ENCODE results near the gene IL2RA.
A peak's percentile ranks its signal among the peaks of the same experiment; 100 is the strongest.

The IL2RA gene

DNA sequence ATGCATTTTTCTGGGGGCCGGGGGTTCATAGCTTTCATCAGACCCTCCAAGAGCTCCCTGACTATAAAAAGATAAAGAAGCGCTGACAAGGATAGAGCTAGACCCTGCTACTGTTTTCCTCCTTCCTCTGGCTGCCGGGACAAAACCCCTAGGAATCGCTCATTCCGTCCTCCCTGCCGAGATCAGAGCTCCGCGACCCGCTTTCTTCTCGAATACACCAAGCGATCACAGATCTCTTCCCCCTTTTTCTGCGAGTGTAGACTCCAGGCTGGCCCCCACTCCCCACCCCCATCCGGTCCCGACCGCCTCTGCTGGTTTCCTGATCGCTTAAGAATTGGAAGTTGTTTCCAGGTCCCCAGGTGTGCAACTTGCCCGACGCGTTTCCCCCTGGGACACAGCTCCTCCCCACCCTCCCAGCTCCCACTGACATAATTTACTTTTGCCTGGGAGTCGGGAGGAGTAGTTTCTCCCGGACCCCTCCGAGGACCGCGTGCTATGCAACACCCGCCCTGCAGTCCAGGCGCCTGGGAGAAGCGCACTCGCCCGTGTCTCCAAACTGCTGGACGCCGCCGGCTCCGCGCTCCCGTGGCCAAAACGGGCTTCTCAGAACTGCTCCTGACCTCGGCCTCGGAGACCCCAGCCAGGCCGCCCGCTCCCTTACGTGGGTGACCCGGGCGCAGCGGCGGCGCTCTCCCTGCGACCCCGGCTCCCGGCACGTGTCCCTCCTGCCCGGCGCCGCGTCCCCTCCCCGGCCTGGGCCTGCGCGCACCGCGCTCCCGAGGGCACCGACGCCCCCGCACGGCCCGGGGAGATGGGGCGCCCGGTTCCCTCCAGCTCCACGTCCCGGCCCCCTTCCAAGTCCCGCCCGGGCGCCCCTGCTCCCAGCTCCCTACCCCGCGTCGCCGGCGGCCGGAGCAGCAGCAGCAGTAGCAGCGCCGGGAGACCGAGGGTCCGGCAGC, 85.4 kb downstream of the IL2RA start:
- Histone ChIP-seq H3K9me3 (ENCODE audit: insufficient read depth, low read length) (no peaks in the 10 kb centered on the region), H3K4me2 (ENCODE audit: low read depth, low read length, poor library complexity, severe bottlenecking) (peak overlapping the region; percentile 69), H3K27me3 (ENCODE audit: low read length) (no peaks in the 10 kb centered on the region), H4K20me1 (ENCODE audit: low read depth, low read length) (no peaks in the 10 kb centered on the region), H3K9me2 (replicated peaks; ENCODE audit: insufficient read depth, low read length) (no peaks in the 10 kb centered on the region), H3K9ac (ENCODE audit: low read length) (peak overlapping the region; percentile 60), H3K36me3 (ENCODE audit: low read length) (no peaks in the 10 kb centered on the region), H3K4me3 (ENCODE audit: insufficient read depth, low read length, poor library complexity, severe bottlenecking) (peak overlapping the region; percentile 93), H2AFZ (ENCODE audit: low read depth, low read length, severe bottlenecking) (peak overlapping the region; percentile 94), H3K79me2 (ENCODE audit: insufficient read depth, low read length) (no peaks in the 10 kb centered on the region), H3F3A (ENCODE audit: insufficient read depth) (no peaks in the 10 kb centered on the region), H3K27ac (ENCODE audit: low read depth, low read length) (no peak overlapping the region)
- no peak for TF ChIP-seq CTCF (IDR thresholded peaks at IDR 0.05; ENCODE audit: insufficient read depth, low read length, poor library complexity, severe bottlenecking)
- no peak for TF ChIP-seq EZH2phosphoT487 (conservative IDR thresholded peaks at IDR 0.05; ENCODE audit: low read length)

- Histone ChIP-seq H3K27ac (ENCODE audit: low read depth, low read length) (no peak overlapping the region), H3K27me3 (ENCODE audit: low read length) (no peaks in the 10 kb centered on the region), H3K9ac (ENCODE audit: low read length) (no peak overlapping the region), H3K9me2 (replicated peaks; ENCODE audit: insufficient read depth, low read length) (no peaks in the 10 kb centered on the region), H3K4me3 (ENCODE audit: insufficient read depth, low read length, poor library complexity, severe bottlenecking) (no peak overlapping the region), H3K79me2 (ENCODE audit: insufficient read depth, low read length) (no peaks in the 10 kb centered on the region), H3K36me3 (ENCODE audit: low read length) (no peaks in the 10 kb centered on the region), H4K20me1 (ENCODE audit: low read depth, low read length) (no peaks in the 10 kb centered on the region), H3K4me2 (ENCODE audit: low read depth, low read length, poor library complexity, severe bottlenecking) (no peak overlapping the region), H2AFZ (ENCODE audit: low read depth, low read length, severe bottlenecking) (no peak overlapping the region), H3F3A (ENCODE audit: insufficient read depth) (no peaks in the 10 kb centered on the region), H3K9me3 (ENCODE audit: insufficient read depth, low read length) (no peaks in the 10 kb centered on the region)
- TF ChIP-seq CTCF (IDR thresholded peaks at IDR 0.05; ENCODE audit: insufficient read depth, low read length, poor library complexity, severe bottlenecking) (no peak), EZH2phosphoT487 (conservative IDR thresholded peaks at IDR 0.05; ENCODE audit: low read length) (no peak)
Observed at GRCh38 chr10:5975641-5976473, 86.3 kb downstream of the IL2RA start.

- H3F3A ChIP-seq (ENCODE audit: insufficient read depth), result no peaks in the 10 kb centered on the region
- no peaks in the 10 kb centered on the region for H3K9me2 ChIP-seq (replicated peaks; ENCODE audit: insufficient read depth, low read length)
- no peaks in the 10 kb centered on the region for H3K9me3 ChIP-seq (ENCODE audit: insufficient read depth, low read length)
- H3K79me2 ChIP-seq (ENCODE audit: insufficient read depth, low read length), result no peaks in the 10 kb centered on the region
- H4K20me1 ChIP-seq (ENCODE audit: low read depth, low read length), result no peaks in the 10 kb centered on the region
- H3K4me2 ChIP-seq (ENCODE audit: low read depth, low read length, poor library complexity, severe bottlenecking), result no peak overlapping the region
- no peaks in the 10 kb centered on the region for H3K27me3 ChIP-seq (ENCODE audit: low read length)
- H3K27ac ChIP-seq (ENCODE audit: low read depth, low read length), result no peak overlapping the region
- no peaks in the 10 kb centered on the region for H3K36me3 ChIP-seq (ENCODE audit: low read length)
- H3K4me3 ChIP-seq (ENCODE audit: insufficient read depth, low read length, poor library complexity, severe bottlenecking), result no peak overlapping the region
- TF ChIP-seq EZH2phosphoT487 (conservative IDR thresholded peaks at IDR 0.05; ENCODE audit: low read length), result no peak
- TF ChIP-seq CTCF (IDR thresholded peaks at IDR 0.05; ENCODE audit: insufficient read depth, low read length, poor library complexity, severe bottlenecking), result no peak
- no peak overlapping the region for H2AFZ ChIP-seq (ENCODE audit: low read depth, low read length, severe bottlenecking)
- no peak overlapping the region for H3K9ac ChIP-seq (ENCODE audit: low read length)
Observed at GRCh38 chr10:5973069-5973468, 89.1 kb downstream of the IL2RA start.
